GM18873 (cell line): ENCODE results near the gene USH2A.

Source experiments
- ATAC-seq: cut with Tn5 transposase; IDR thresholded peaks from one replicate; pipeline ENCODE4 v1.9.1; 2021; ENCODE audit warnings: mild to moderate bottlenecking, moderate library complexity, moderate number of reproducible peaks; ENCODE audit not compliant: unreplicated experiment, low FRiP score

Gene USH2A

DNA sequence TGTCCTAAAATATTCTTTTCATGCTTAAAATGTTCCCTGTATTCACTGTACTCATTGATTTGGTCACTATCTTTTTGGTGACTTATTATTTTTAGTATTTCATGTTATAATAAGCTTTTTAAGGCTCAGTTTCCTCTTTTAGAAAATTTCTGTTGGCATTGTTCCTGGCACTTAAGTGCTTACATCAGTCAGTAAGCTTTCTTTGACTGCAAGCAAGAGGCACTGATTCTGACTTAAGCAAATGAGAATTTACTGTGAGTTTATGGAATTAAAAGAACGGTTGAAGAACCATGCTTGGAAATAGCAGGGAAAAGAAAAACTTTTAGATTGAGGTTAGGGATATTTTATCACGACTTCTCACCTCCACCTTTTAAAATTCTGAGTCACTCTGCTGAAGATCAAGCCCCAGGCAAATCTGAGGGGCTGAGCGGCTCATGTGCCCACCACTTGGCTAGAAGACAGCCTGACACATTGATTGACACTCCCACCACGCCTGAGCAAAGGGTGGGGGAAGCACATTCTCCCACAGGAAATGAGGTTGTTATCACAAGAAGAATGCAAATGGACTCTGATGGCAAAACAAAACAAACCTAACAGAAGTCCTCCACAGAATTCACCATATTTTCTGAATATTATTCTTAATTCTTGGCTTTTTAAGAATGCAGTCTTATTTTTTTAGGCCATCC, 753.3 kb downstream of the USH2A start:
- ATAC-seq: no peak

GRCh38 chr1:215667761-215668160, 755.5 kb downstream of the USH2A start:
- ATAC-seq: no peak

DNA sequence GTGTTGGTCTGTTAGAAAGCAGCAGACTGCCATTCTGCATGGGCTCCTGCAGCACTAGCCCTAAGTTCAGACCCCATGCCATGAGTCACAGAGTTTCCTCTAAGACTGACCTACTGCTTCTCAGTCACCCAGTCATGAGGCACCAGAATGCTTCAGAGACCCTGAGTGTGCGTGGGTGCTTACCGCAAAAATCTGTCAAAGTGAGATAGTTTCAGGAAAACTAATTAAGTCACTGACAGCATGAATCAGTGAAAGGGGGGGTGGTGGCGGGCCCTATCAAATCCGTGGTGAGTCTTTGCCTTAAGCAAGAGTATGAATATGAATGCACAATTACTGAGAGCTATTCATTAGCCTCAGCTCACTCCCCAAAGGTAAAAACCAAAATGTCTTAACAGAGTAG, 758.0 kb downstream of the USH2A start:
- ATAC-seq: no peak

GRCh38 chr1:215661033-215661432, 762.2 kb downstream of the USH2A start:
- ATAC-seq: no peak

DNA sequence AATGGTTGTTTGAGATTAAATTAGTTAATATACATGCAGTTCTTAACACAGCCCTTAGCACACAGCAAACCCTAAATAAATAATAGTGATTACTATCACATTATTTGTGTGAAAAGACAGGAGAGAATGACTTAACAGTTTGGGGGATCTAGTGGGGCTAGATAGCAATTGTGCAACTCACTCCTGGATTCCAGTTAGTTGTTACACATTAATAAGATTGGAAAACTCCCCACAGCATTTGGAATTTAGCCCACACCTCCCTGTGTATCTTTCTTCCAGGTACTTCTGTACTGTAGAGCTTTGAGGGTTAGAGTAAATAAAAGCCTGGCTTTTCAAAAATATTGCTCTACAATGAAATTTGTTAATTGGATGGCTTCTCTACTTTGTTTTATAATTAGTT, 763.0 kb downstream of the USH2A start:
- ATAC-seq: no peak

GRCh38 chr1:215657047-215657446, 766.2 kb downstream of the USH2A start:
- ATAC-seq: no peak

GRCh38 chr1:215652371-215652770, 770.9 kb downstream of the USH2A start:
- ATAC-seq: no peak

DNA sequence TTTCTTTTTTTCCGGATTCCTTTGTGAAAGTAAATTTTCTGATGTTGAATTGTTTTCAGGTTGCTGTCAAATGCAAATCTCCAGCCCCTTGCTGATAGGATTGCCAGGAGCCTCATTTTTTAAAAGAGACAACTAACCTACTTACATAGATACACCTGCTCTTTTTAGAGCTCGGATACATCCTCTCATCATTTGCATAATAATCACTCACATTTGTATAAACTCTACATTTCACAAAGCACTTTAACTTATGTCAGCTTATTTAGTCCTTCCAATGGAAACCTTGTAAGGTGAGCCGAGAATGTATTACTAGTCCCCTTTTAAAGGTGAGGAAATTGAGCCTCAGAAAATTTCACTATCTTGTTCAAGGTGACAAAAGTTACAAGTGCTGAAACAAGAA, 771.4 kb downstream of the USH2A start:
- ATAC-seq: no peak

DNA sequence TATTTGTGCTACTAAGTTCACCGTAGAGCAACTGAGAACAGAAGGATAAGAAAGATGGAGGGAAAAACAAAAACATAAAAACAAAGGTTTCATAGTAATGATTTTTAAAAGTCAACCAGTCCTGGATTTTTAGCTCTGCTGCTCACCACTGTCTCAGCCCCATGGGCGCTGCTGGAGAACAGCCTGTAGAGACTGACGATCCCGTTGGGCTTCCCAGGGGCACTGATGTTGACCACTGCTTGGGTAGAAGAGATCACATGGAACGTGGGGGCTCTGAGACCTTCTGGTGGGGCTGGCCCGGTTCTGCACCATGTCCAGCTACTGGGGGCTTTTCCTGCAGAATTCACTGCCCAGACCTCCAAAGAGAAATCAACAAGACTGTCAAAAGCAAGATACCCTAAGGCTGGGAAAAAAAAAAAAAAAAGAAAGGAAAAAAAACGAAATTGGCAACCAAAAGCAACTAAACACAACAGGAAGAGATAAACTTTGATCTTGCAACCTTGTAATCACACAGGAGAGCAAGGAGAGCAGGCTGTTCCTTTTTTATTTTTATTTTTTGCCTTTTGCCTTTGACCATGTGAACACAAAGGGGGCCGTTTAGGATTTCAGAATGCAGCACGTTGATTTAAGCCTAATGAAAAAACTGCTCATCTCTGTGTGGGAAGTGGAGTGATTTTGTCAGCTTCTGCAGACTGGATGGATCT, 772.6 kb downstream of the USH2A start:
- ATAC-seq: no peak

GRCh38 chr1:215648957-215649356, 774.3 kb downstream of the USH2A start:
- no peak for ATAC-seq

GRCh38 chr1:215647738-215648137, 775.5 kb downstream of the USH2A start:
- no peak for ATAC-seq

GRCh38 chr1:215645861-215646260, 777.4 kb downstream of the USH2A start:
- ATAC-seq: no peak

- ATAC-seq: no peak
These were observed 778.1 kb downstream of the USH2A start for GRCh38 chr1:215645182-215645581.

DNA sequence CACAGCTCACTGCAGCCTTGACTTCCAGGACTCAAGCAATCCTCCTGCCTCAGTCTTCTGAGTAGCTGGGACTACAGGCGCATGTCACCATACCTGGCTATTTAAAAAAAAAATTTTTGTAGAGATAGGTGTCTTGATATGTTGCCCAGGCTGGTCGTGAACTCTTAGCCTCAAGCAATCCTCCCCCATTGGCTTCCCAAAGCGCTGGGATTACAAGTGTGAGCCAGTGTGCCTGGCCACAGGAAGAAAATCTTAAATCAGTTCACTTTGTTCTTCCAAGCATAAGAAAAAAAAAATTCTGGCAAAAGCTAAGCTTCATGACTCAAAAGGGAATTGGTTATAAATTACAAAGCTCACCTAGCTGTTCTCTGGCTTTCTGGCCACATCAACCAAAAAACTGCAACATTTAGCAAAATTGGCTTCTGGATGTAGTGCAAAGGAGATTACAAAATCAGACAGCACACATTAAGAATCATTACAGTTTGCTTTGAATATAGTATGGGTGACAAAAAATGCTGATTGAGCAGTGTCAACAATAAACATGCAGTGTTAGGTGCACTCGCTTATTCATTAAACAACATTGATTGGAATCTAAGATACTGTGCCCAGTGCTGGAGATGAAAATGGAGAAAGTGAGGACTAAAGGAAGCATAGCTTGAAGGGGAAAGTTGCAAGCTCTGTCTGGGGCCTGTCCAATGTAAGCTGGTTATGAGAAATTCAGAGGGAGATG, 779.5 kb downstream of the USH2A start:
- ATAC-seq: no peak

DNA sequence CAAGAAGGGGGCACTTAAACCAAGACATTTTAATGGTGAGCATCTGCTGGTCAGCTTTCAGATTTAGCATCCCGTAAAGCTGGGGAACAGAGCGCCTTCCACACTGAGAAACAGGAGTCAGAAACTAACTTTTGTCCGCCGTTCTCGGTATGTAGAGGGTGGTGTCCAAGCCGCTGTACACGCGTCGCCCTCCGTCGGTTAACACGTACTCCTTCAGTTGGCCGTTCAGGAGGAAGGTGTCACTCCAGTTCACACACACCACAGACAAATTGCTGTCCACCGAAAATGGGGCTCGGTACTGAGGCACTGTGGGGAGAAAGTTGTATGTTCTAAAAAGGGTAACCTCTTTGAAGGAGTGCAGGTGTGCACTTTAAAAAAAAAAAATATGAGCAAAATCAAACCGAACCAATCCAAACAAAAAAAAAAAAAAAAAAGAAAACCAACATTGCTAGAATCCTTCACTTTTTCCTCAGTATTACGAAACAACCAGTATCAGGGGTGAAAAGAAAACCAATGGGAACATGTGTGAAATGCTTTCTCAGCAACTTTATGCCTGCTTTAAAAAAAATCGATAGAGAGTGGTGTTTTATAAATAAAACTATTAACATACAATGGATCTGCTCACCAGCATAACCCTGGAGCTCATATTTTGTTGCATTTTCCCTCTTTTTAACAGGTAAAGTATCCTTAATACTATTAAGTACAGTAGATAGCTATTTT, 782.7 kb downstream of the USH2A start:
- ATAC-seq: no peak

GRCh38 chr1:215637041-215637573, 786.1 kb downstream of the USH2A start:
- no peak for ATAC-seq

- ATAC-seq: no peak
These were observed 786.8 kb downstream of the USH2A start for GRCh38 chr1:215636258-215636965.

GRCh38 chr1:215635827-215636226, 787.4 kb downstream of the USH2A start:
- ATAC-seq: no peak

GRCh38 chr1:215631489-215631888, 791.8 kb downstream of the USH2A start:
- no peak for ATAC-seq

DNA sequence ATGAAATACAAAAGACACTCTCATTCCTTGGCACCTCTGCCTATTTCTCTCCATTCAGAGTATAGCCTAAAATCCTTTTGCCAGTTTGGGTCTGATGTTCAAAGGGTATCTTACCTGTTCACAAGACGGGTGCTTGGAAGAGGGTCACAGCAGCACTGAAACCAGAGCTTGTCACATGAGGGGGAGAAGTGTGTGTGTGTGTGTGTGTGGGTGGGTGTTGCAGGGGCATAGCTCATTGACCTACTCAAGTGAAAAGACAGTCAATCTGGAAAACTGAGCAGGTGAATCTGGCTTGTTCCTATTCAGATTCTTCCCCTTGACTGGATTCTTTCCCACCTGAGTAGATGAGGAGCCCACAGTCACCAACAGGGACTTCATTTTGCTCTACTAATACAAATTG, 792.2 kb downstream of the USH2A start:
- ATAC-seq: no peak
